HG03342 (cell line): Measurements from ENCODE around the gene TSPOAP1.

Experiments
- ATAC-seq: cut with Tn5 transposase; IDR thresholded peaks from one replicate; pipeline ENCODE4 v1.9.1; 2021; ENCODE audit warnings: mild to moderate bottlenecking, moderate library complexity; ENCODE audit not compliant: unreplicated experiment

Gene TSPOAP1

DNA sequence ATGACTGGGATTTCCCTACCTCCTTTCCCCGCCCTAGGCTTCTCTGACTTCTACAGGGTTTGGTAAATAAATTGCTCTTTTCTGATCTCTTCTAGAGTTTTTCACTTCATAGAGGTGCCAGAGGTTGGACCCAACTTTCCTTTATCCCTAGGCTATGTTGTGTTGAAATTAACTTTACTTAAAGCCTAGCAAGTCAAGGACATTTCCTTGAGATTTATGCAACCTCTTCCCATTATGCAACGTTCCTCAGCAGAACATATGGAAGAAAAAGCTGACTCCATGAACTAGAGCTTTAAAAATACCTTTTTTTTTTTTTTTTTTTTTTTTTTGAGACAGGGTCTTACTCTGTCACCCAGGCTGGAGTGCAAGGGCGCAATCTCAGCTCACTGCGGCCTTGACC, 63.3 kb downstream of the TSPOAP1 start:
- no peak for ATAC-seq

DNA sequence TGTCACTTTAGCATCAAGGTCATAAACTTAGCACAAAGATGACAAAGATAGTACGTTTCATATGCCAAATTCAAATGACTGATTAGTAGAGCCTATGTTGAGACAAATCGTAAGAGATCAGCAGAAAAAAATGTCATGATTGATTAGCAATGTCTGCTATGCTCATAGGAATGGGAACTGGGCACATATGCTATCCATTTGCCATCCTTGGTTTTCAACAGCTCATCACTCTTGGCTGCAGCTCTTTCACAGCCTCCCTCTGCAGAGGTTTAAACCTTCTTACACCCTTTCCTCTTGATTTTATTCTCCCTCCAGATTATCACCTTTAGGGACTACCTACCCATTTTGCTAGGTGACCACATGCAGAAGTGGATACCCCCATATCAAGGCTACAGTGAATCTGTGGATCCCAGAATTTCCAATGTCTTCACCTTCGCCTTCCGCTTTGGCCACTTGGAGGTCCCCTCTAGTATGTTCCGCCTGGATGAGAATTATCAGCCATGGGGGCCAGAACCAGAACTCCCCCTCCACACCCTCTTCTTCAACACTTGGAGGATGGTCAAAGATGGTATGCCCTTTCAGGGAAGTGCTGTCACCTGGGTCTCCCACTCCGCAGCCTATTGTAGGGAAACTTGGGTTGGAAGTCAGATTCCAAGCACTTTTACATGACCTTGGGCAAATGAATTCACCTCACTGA, 64.0 kb downstream of the TSPOAP1 start:
- no peak for ATAC-seq

DNA sequence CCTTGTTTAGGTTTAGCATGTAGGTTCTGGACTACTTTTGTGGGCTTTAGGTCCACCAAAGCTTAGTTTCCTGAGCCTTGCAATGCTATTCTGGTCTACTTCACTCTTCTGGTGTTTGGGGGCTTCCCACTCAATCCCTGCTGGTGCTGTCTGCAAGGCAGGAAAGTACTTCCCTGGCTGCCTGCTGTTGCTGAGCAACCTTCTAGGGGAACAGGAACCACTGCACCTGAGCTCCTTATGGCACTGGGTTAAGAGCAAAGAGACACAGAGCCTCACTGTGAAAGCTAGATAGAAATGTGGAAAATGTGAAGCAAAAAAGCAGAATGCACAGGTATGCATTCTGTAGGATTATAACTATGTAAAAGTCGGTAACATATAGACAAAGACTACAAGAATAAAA, 64.8 kb downstream of the TSPOAP1 start:
- no peak for ATAC-seq

DNA sequence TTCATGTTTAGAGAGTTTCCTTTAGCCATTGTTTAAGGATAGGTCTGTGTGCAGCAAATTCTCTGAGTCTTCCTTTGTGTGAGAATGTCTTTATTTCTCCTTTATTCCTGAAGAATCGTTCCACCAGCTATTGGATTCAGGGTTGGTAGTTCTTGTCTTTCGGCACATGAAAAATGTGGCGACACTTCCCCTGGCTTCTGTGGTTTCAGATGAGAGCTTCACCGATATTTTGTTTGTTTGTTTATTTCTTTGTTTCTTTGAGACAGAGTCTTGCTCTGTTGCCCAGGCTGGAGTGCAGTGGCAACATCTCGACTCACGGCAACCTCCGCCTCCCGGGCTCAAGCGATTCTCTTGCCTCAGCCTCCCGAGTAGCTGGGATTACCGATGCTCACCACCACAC, 66.4 kb downstream of the TSPOAP1 start:
- no peak for ATAC-seq

DNA sequence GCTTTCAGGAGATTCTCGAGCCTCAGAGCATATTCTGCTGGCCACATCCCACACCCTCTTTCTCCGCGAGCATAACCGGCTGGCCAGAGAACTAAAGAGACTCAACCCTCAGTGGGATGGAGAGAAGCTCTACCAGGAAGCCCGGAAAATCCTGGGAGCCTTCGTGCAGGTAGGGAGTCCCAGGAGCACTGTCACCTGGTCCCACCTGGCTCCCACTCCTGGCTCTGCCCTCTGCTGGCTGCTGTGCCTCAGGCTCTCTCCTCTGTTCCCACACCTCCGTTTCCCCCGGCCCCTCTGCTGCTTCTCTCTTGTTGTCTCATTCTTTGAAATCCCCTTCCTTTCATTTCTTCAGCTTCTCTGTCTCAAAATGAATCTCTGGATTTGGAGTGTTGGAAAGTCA, 73.8 kb downstream of the TSPOAP1 start:
- no peak for ATAC-seq

DNA sequence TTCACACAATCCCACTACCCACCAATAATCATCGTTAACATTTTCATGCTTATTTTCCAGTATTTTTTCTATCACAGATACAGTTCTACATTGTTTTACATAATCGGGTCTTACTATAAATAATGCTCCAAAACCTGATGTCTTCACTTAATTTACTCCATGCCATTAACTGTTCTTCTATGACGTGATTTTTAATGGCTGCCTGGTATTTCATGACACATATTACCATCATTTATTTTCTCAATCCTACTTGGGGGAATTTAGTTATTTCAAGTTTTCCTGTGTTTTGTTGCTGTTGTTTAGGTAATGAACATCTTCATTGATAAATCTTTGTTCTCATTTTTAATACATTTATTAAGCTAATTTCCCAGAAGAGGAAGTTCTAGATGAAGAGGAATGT, 75.5 kb downstream of the TSPOAP1 start:
- no peak for ATAC-seq

DNA sequence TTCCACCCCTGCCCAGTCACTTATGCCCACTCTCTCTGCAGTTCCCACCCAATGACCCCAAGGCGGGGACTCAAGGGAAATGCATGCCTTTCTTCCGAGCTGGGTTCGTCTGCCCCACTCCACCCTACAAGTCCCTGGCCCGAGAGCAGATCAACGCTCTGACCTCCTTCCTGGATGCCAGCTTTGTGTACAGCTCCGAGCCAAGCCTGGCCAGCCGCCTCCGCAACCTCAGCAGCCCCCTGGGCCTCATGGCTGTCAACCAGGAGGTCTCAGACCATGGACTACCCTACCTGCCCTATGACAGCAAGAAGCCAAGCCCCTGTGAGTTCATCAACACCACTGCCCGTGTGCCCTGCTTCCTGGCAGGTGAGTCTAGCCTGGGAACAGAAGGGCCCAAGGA, 76.5 kb downstream of the TSPOAP1 start:
- ATAC-seq, result no peak
